Heart right ventricle (tissue), 16 donors: ENCODE data around the gene CEL. TPM values are rescaled to one million over a fixed set of nuclear protein-coding genes. Genes with fewer than 3 reads are reported as not detected.

ENCODE experiments used
- ATAC-seq, 8 donors: fragments of 200-7000 bp; cut with Tn5 transposase; one replicate each; pipeline ENCODE4 v1.9.1; 2020; ENCODE audit warnings: mild to moderate bottlenecking in 8 of 8, moderate library complexity in 8 of 8, moderate number of reproducible peaks in 1 of 8
- DNase-seq, 2 donors: peaks; one replicate each; pipeline ENCODE4 v3.0.0-alpha.2; 2020
- H3K27ac ChIP-seq, 10 donors: fragments of 200-600 bp; sonication (generic) in 2 of 10; one replicate each; pipeline versions ENCODE4 v1.5.0 to v1.8.0; 2020 to 2022; ENCODE audit warnings: mild to moderate bottlenecking in 3 of 10
- H3K27me3 ChIP-seq, 7 donors: fragments of 200-600 bp; one replicate each; pipeline ENCODE4 v1.8.0; 2021 to 2022; ENCODE audit warnings: mild to moderate bottlenecking in 2 of 7
- H3K36me3 ChIP-seq, 9 donors: fragments of 200-600 bp; sonication (generic) in 1 of 9; one replicate each; pipeline versions ENCODE4 v1.5.0 to v1.8.0; 2020 to 2022; ENCODE audit warnings: mild to moderate bottlenecking in 2 of 9
- H3K4me1 ChIP-seq, 9 donors: fragments of 200-600 bp; sonication (generic) in 1 of 9; one replicate each; pipeline versions ENCODE4 v1.5.0 to v1.8.0; 2020 to 2022; ENCODE audit warnings: mild to moderate bottlenecking in 4 of 9
- H3K4me3 ChIP-seq, 10 donors: fragments of 200-600 bp; sonication (generic) in 2 of 10; one replicate each; pipeline versions ENCODE4 v1.5.0 to v1.8.0; 2020 to 2022; ENCODE audit warnings: mild to moderate bottlenecking in 7 of 10, moderate library complexity in 2 of 10
- H3K9me3 ChIP-seq, 11 donors: fragments of 200-600 bp in 10 of 11; sonication (generic) in 2 of 11; one replicate each; pipeline versions ENCODE4 v1.5.0 to v1.8.0; 2013 to 2022; ENCODE audit warnings: mild to moderate bottlenecking in 2 of 11, control low read depth in 1 of 11, moderate library complexity in 1 of 11
- WGBS, 2 donors: extraction: QIAGEN DNeasy Blood & Tissue Kit; methylation state at CpG; one replicate each; pipeline ENCODE4 v1.1.7; 2013; ENCODE audit warnings: inconsistent platforms in 1 of 2; 5-methylcytosine and 5-hydroxymethylcytosine counted together
- intact Hi-C, 10 donors: fragments of 100-400 bp; cut with DNase I; formaldehyde crosslinking; loops; one replicate each; pipeline versions ENCODE4 v1.11.1 to v1.14.2; 2022
- polyA plus RNA-seq, 2 donors: library from polyadenylated mRNA; stranded (reverse); fragments of 200-250 nt; gene quantifications; one replicate each; pipeline ENCODE4 v1.2.3, GENCODE V29; 2013
- total RNA-seq, 10 donors: library from RNA; stranded (reverse); fragmentation: NEBNext Ultra II Directional in 3 of 10; extraction: Animal tissue kit (Norgen Biotek cat#: 25700) in 3 of 10; gene quantifications; one replicate each; pipeline versions ENCODE4 v1.2.1 to v1.2.4, GENCODE V29; 2021 to 2023
- TF ChIP-seq, protein P1 (sequence below), 9 donors: fragments of 200-600 bp; sonication (generic) in 2 of 9; IDR thresholded peaks; one replicate each; pipeline versions ENCODE4 v1.5.0 to v1.8.0; 2021 to 2022; ENCODE audit warnings: antibody characterized with exemption in 9 of 9, mild to moderate bottlenecking in 5 of 9, moderate library complexity in 1 of 9
- donor health status: Arrhythmogenic right ventricular cardiomyopathy.
- donor health status: ischemic (EF 13 %, LVEDD 7.1; RV severe dilation, severe dysfunction).
- donor health status: healthy with polysubstance abuse.
- donor health status: DM: no; HTN: yes; CAD: no.
- donor health status: DM: no; HTN: no; CAD: no.
- donor health status: ischemic (EF 25% LVEDD 6.9; RV normal size, moderate dysfunction).
- donor health status: ischemic (EF 25% LVEDD 5.7; RV mildly dilated, moderate dysfunction).
- donor health status: healthy.
- donor health status: DM: yes; HTN: yes; CAD: no.
- donor health status: Ischemic cardiomyopathy.
- donor health status: ischemic (EF 35%, LVEDD 5.7; RV mildly dilated, moderate dysfunction).
- donor health status: nonischemic (EF 11% LVEDD 7.7; RV severe dilation, severe dysfunction).
- donor health status: DM: yes; HTN: yes; CAD: no.
- donor health status: PGD.
- donor health status: ischemic (EF 29% LVEDD 5.4; RV normal size, mild dysfunction).
- donor health status: nonischemic (EF 23%, LVEDD 6.1; RV moderate dilation, normal function).

CEL gene
- total and polyA plus RNA-seq, 12 donors, result 1.5 to 10.1 (median 2.8) TPM

DNA sequence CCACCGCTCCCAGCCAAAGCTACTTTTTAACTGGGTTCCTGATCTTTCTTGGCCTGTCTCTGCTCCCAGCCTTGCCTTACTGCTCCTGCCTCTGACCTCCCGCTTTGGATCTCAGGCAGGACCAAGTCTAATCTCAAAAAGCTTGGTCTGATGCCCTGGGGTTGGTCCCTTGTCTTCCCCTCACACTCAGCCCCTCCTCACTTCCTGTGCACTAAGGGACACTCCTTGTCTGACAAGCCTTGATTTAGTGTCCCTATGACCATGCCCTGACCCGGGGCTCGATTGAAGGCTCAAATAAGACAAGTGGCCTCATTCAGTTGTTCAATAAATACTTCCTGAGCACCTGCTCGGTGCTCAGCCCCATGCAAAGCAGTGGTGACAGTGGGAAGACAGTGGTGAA, 34.6 kb upstream of the CEL start:
- ATAC-seq (no peak), DNase-seq (no peak)
- 37 to 60% methylated on average over 5 of the region's 5 CpGs for WGBS, 2 donors
- Histone ChIP-seq H3K27me3 (no peaks in the 10 kb centered on the region), H3K9me3 (no peaks in the 10 kb centered on the region), H3K4me1 (peaks cover 7 to 33% (median 24%) of the 10 kb centered on the region in 9 donors), H3K36me3 (no peaks in the 10 kb centered on the region), H3K27ac (no peak overlapping the region), H3K4me3 (no peak overlapping the region)
- TF ChIP-seq, protein P1, sequence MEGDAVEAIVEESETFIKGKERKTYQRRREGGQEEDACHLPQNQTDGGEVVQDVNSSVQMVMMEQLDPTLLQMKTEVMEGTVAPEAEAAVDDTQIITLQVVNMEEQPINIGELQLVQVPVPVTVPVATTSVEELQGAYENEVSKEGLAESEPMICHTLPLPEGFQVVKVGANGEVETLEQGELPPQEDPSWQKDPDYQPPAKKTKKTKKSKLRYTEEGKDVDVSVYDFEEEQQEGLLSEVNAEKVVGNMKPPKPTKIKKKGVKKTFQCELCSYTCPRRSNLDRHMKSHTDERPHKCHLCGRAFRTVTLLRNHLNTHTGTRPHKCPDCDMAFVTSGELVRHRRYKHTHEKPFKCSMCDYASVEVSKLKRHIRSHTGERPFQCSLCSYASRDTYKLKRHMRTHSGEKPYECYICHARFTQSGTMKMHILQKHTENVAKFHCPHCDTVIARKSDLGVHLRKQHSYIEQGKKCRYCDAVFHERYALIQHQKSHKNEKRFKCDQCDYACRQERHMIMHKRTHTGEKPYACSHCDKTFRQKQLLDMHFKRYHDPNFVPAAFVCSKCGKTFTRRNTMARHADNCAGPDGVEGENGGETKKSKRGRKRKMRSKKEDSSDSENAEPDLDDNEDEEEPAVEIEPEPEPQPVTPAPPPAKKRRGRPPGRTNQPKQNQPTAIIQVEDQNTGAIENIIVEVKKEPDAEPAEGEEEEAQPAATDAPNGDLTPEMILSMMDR (IDR thresholded peaks at IDR 0.05), result no peak
- intact Hi-C loops, result loop anchor here in 1 of 10 donors (10.0 kb wide), 1 partner anchor 458 kb away; no protein-coding TSS in a partner anchor

DNA sequence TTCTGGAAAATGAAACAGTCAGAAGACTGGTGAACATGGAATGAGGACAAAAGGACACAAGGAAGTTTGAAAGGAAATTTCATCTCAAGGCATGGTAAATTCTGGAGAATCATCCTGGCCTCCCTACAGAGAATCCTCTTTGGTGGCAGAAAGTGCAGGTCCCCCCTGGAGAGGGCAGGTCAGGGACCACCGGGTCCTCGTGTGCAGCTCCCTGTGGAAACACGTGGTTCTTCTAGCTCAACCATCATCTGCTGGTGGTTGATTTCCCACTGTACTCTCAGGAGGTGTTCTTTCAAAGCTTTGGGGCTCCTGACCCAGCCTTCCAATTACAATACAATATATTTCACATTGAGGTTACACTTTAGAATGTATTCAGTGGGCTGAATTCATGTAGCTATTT, 33.6 kb upstream of the CEL start:
- TF ChIP-seq, protein P1 (IDR thresholded peaks at IDR 0.05), result no peak
- H3K27me3 ChIP-seq, result no peaks in the 10 kb centered on the region
- ATAC-seq (no peak), DNase-seq (no peak)
- no peak overlapping the region for H3K4me3 ChIP-seq
- intact Hi-C loops, result loop anchor here in 1 of 10 donors (10.0 kb wide), 1 partner anchor 457 kb away; no protein-coding TSS in a partner anchor
- no peaks in the 10 kb centered on the region for H3K9me3 ChIP-seq
- H3K36me3 ChIP-seq, result peaks cover 0 to 5% (median 0%) of the 10 kb centered on the region in 9 donors
- H3K27ac ChIP-seq, result no peak overlapping the region
- H3K4me1 ChIP-seq, result peaks cover 9 to 34% (median 26%) of the 10 kb centered on the region in 9 donors
- WGBS, 2 donors, result 73 to 78% methylated on average over 3 of the region's 3 CpGs

DNA sequence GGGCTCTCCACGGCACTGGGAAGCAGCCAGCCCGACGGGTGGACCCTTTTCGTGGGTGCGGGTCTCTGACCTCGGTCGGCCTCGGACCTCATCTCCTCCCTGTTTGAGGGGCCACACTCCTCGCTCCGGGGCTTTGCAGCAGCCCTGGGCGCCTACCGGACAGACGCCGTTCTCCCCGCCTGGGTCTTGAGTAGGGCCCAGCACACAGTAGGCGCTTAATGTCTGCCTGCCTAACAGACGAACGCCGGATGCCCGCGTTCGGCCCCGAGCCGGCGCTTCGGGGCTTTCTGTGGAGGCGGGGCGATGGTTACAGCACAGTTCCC, 31.8 kb upstream of the CEL start:
- Histone ChIP-seq H3K27me3 (no peaks in the 10 kb centered on the region), H3K4me1 (peaks cover 9 to 41% (median 29%) of the 10 kb centered on the region in 9 donors), H3K9me3 (no peaks in the 10 kb centered on the region), H3K4me3 (peak overlapping the region; percentile 67 to 99 (median 82)), H3K27ac (peak overlapping the region in 9 of 10 donors; percentile 78 to 96 (median 90)), H3K36me3 (peaks cover 0 to 11% (median 0%) of the 10 kb centered on the region in 9 donors)
- TF ChIP-seq, protein P1 (IDR thresholded peaks at IDR 0.05), result no peak
- 0% methylated on average over 28 of the region's 28 CpGs for WGBS, 2 donors
- DNase-seq (peak in 1 of 2 donors; percentile 21), ATAC-seq (peak in 6 of 8 donors; percentile 0 to 35 (median 6))
- intact Hi-C loops, result loop anchor here in 4 of 10 donors (2.0 to 10.0 kb wide), 5 partner anchors 115 to 455 kb away; partner anchors contain the start of gene SURF6 (in 1 of the 4)

DNA sequence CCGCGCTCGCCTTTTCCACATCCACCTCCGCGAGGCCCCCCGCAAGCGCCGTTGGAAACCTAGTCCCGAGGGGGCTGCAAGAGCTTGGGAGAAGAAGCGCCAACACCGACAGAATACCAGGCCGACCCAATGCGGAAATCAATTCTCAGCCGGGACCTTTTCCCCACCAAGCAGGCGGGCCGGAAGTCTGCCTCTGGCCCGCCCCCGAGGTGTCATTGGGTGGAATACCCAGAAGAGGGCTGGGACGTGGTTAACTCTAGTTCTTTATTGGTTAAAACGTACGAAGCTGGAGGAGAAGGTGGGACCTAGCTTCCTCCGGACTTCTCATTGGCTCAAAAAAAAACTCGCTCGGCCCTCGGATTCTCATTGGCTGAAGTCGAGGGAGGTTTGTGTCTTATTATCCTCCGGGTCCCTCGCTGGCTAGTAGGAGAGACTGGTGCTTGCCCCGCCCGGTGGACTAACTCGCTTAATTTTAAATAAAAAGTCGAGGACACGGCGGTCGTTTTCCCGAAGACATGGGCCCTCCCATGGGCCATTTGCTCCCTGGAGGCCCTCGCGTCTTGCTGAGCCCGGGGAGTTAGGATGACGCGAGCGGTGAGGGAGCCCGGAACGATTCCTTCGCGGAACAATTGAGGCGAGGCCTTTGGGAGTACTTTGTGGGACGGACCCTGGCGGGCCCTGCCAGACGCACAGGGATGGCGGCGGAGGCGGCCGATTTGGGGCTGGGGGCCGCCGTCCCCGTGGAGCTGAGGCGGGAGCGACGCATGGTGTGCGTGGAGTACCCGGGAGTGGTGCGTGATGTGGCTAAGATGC, 31.3 kb upstream of the CEL start, which contains the start of gene GTF3C5:
TSS of gene GTF3C5 (plus strand) at position 681 of the 813 bp plus-strand sequence. CDS start at position 696, 15 bp downstream.
- Histone ChIP-seq H3K36me3 (peaks cover 0 to 11% (median 0%) of the 10 kb centered on the region in 9 donors), H3K9me3 (no peaks in the 10 kb centered on the region), H3K27me3 (no peaks in the 10 kb centered on the region), H3K4me1 (peaks cover 9 to 41% (median 29%) of the 10 kb centered on the region in 9 donors), H3K27ac (peak within 1 kb of the TSS; percentile 39 to 96 (median 90)), H3K4me3 (peak within 1 kb of the TSS; percentile 67 to 99 (median 82))
- DNase-seq (peak; percentile 89 to 96), ATAC-seq (peak; percentile 98 to 99 (median 99))
- TF ChIP-seq, protein P1 (IDR thresholded peaks at IDR 0.05), result peak in 3 of 9 donors; percentile 5 to 18 (median 9)
- intact Hi-C loops, result loop anchor here in 4 of 10 donors (2.0 to 10.0 kb wide), 4 partner anchors 114 to 304 kb away; partner anchors contain the start of gene SURF6 (in 1 of the 4)
- WGBS, 2 donors, result 0% methylated on average over 63 of the region's 63 CpGs
